HCT116 (cell line): ENCODE results near the gene HYI. TPM values are rescaled to one million over a fixed set of nuclear protein-coding genes. Genes with fewer than 3 reads are reported as not detected.
A peak's percentile ranks its signal among the peaks of the same experiment; 100 is the strongest.
"Not testable (repeated sequence)": the region's sequence is repeated elsewhere in the genome, so short reads cannot be mapped to it uniquely, and the experiment has no call there.

Experiments used
- ATAC-seq: fragments of 200-7000 bp; cut with Tn5 transposase; 2 replicates; pipeline ENCODE4 v1.9.1; 2020; ENCODE audit warnings: mild to moderate bottlenecking, moderate library complexity
- BruUV-seq: library from RNA; stranded (reverse); fragments of 400-500 nt; replicated peaks from 2 replicates; lab custom pipeline; 2021; lab: Mats Ljungman, UMichigan
- CTCF ChIA-PET: fragments of 300-600 bp; sonication (Branson Sonifier 250); formaldehyde crosslinking; loops from one replicate; lab custom pipeline; 2021; ENCODE audit warnings: antibody characterized with exemption; lab: Charles Lee
- POLR2A ChIA-PET: fragments of 300-600, 350-600 bp; sonication (Branson Sonifier 250); formaldehyde crosslinking; loops from one replicate; lab custom pipeline; 2021; ENCODE audit warnings: antibody characterized with exemption; lab: Charles Lee
- RAD21 ChIA-PET, 2 experiments: fragments of 300-600 bp; sonication (Branson Sonifier 250); formaldehyde crosslinking; loops; one replicate each; lab custom pipeline; 2023; ENCODE audit warnings: low total read pairs in 2 of 2; ENCODE audit not compliant: uncharacterized antibody in 2 of 2, unreplicated experiment in 2 of 2, low non-redundant PET in 1 of 2; lab: Charles Lee
- DNase-seq: peaks from one replicate; pipeline ENCODE4 v3.0.0-alpha.2; 2010; ENCODE audit warnings: low read depth, low spot score
- H2AFZ ChIP-seq: fragments of 200-600 bp; shearing (Covaris generic), sonication (generic); 2 replicates; pipeline ENCODE4 v1.6.1; 2017; ENCODE audit warnings: low read depth, mixed run types, mixed read lengths, antibody characterized with exemption, low read length; ENCODE audit not compliant: poor library complexity, severe bottlenecking
- H3K27ac ChIP-seq: 2 replicates; pipeline ENCODE4 v1.5.1; 2012; ENCODE audit warnings: low read depth, low read length
- H3K27me3 ChIP-seq: fragments of 200-600 bp; sonication (generic); 2 replicates; pipeline ENCODE4 v1.6.1; 2016; ENCODE audit warnings: mixed run types, low read length, mixed read lengths; ENCODE audit not compliant: insufficient read depth
- H3K36me3 ChIP-seq, 2 experiments: fragments of 200-500 bp in 1 of 2; fragments of 200-600 bp in 1 of 2; sonication (Bioruptor generic) in 1 of 2; sonication (generic) in 1 of 2; 2 replicates each; pipeline versions ENCODE4 v1.5.1 to v1.6.1; 2014 to 2016; ENCODE audit warnings: low read length in 2 of 2, inconsistent platforms in 1 of 2, mixed read lengths in 1 of 2, mixed run types in 1 of 2; ENCODE audit not compliant: insufficient read depth in 2 of 2, control insufficient read depth in 1 of 2
- H3K4me1 ChIP-seq, 2 experiments: fragments of 200-600 bp in 1 of 2; sonication (generic) in 1 of 2; 2 replicates each; pipeline versions ENCODE4 v1.5.1 to v1.6.1; 2012 to 2017; ENCODE audit warnings: low read length in 2 of 2, inconsistent platforms in 1 of 2, mild to moderate bottlenecking in 1 of 2, mixed read lengths in 1 of 2, mixed run types in 1 of 2, moderate library complexity in 1 of 2; ENCODE audit not compliant: insufficient read depth in 2 of 2, control insufficient read depth in 1 of 2
- H3K4me2 ChIP-seq: fragments of 200-600 bp; sonication (generic); 2 replicates; pipeline ENCODE4 v1.6.1; 2017; ENCODE audit warnings: mixed run types, low read length, mixed read lengths
- H3K4me3 ChIP-seq, 2 experiments: fragments of 200-600 bp in 1 of 2; sonication (generic) in 1 of 2; replicated peaks in 1 of 2; 2 replicates each; pipeline ENCODE4 v1.5.1; 2011 to 2016; ENCODE audit warnings: low read length in 2 of 2, control low read depth in 1 of 2, low read depth in 1 of 2, mild to moderate bottlenecking in 1 of 2, mixed read lengths in 1 of 2, mixed run types in 1 of 2
- H3K79me2 ChIP-seq: fragments of 200-600 bp; sonication (generic); 2 replicates; pipeline ENCODE4 v1.6.1; 2017; ENCODE audit warnings: mild to moderate bottlenecking, mixed run types, low read length, moderate library complexity, mixed read lengths; ENCODE audit not compliant: insufficient read depth
- H3K9ac ChIP-seq: fragments of 200-600 bp; sonication (generic); 2 replicates; pipeline ENCODE4 v1.6.1; 2016; ENCODE audit warnings: low read length, mixed read lengths
- H3K9me2 ChIP-seq: fragments of 200-600 bp; sonication (generic), shearing (Covaris generic); 2 replicates; pipeline ENCODE4 v1.6.1; 2017; ENCODE audit warnings: mixed run types, mild to moderate bottlenecking, moderate library complexity; ENCODE audit not compliant: insufficient read depth
- H3K9me3 ChIP-seq, 2 experiments: fragments of 200-500 bp in 1 of 2; fragments of 200-600 bp in 1 of 2; sonication (Bioruptor generic) in 1 of 2; sonication (generic) in 1 of 2; 2 replicates each; pipeline ENCODE4 v1.6.1; 2014 to 2017; ENCODE audit warnings: low read length in 2 of 2, mixed read lengths in 2 of 2, inconsistent platforms in 1 of 2, low read depth in 1 of 2, mild to moderate bottlenecking in 1 of 2, mixed run types in 1 of 2, moderate library complexity in 1 of 2; ENCODE audit not compliant: control insufficient read depth in 1 of 2, insufficient read depth in 1 of 2
- H4K20me1 ChIP-seq: fragments of 200-600 bp; sonication (generic), shearing (Covaris generic); 2 replicates; pipeline ENCODE4 v1.6.1; 2017; ENCODE audit warnings: mixed run types, mild to moderate bottlenecking, moderate library complexity; ENCODE audit not compliant: insufficient read depth
- CBX3 ChIP-seq: IDR thresholded peaks from 2 replicates; pipeline ENCODE4 v1.6.1; 2012; ENCODE audit warnings: low read depth
- CEBPB ChIP-seq: IDR thresholded peaks from 2 replicates; pipeline ENCODE4 v1.6.1; 2012; ENCODE audit warnings: low read depth
- EGR1 ChIP-seq: IDR thresholded peaks from 2 replicates; pipeline ENCODE4 v1.6.1; 2012; ENCODE audit warnings: low read depth
- ELF1 ChIP-seq: IDR thresholded peaks from 2 replicates; pipeline ENCODE4 v1.6.1; 2012; ENCODE audit warnings: low read depth, borderline replicate concordance
- FOSL1 ChIP-seq: IDR thresholded peaks from 2 replicates; pipeline ENCODE4 v1.6.1; 2012; ENCODE audit warnings: low read depth
- JUND ChIP-seq: IDR thresholded peaks from 2 replicates; pipeline ENCODE4 v1.6.1; 2012
- SP1 ChIP-seq: IDR thresholded peaks from 2 replicates; pipeline ENCODE4 v1.6.1; 2012; ENCODE audit warnings: low read depth
- SRF ChIP-seq: IDR thresholded peaks from 2 replicates; pipeline ENCODE4 v1.6.1; 2012; ENCODE audit warnings: low read depth
- TCF7L2 ChIP-seq: IDR thresholded peaks from 2 replicates; pipeline ENCODE4 v1.7.0; 2011; ENCODE audit warnings: borderline replicate concordance, inconsistent platforms; ENCODE audit not compliant: insufficient read depth, insufficient read length; ENCODE audit errors: extremely low read depth
- intact Hi-C: fragments of 100-400 bp; cut with micrococcal nuclease; formaldehyde crosslinking; loops from 2 replicates; pipeline ENCODE4 v1.10.0; 2022
- total RNA-seq: library from RNA; stranded (reverse); gene quantifications from one replicate; pipeline ENCODE4 v1.2.1, GENCODE V29; 2021; ENCODE audit not compliant: unreplicated experiment
- TF ChIP-seq, protein P1 (sequence below): IDR thresholded peaks from 2 replicates; pipeline ENCODE4 v1.6.1; 2012
- TF ChIP-seq, protein P2 (sequence below): IDR thresholded peaks from 2 replicates; pipeline ENCODE4 v1.6.1; 2012
- TF ChIP-seq, protein P3 (sequence below), 3 experiments: fragments of 200-600 bp in 1 of 3; sonication (generic) in 1 of 3; IDR thresholded peaks in 2 of 3; conservative IDR thresholded peaks in 1 of 3; 2 replicates each; pipeline ENCODE4 v1.5.1; 2012 to 2017; ENCODE audit warnings: low read depth in 2 of 3, low read length in 2 of 3, antibody characterized with exemption in 1 of 3, borderline replicate concordance in 1 of 3, control low read depth in 1 of 3, mild to moderate bottlenecking in 1 of 3, mixed read lengths in 1 of 3, mixed run types in 1 of 3, moderate library complexity in 1 of 3; ENCODE audit not compliant: insufficient read depth in 1 of 3
- TF ChIP-seq, protein P4 (sequence below): IDR thresholded peaks from 2 replicates; pipeline ENCODE4 v1.6.1; 2012; ENCODE audit warnings: low read depth

The HYI gene
- total RNA-seq, 1 experiment from 2014 or later: 13.9 TPM

DNA sequence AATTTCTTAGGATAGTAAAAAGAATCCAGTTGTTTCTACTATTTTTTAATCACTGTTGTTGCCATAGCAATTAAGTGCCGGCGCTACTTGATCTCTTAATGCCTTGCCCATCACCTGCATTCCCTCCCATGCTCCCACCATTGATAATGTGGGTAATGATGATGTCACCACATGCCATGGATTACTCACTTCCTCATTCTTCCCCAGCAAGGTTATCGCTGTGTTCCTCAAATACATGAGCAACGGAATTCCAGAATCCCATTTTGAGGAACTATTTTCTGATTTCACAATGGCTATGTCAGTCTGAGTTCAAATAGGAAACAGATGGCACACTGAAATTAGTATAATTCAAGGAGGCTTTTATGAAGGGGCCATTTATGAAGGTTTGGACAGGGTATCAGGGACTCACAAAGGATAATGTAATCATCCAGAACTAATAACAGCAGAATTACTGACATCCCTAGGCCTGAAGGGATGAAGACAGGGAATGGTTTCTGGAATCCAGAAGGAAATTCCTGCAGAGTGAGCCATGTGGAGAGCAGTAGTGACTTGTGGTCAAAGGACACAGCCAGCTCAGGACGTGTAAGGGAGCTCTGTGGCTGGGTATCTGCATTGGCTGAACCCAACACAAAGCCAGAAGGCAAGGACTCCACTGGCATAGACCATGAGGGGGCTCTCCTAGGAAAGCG is 18.9 kb upstream of the HYI start:
- peak overlapping the region; percentile 80 for H3K27ac ChIP-seq
- H2AFZ ChIP-seq, H3K9me3 ChIP-seq, H3K36me3 ChIP-seq, H3K27me3 ChIP-seq, CTCF ChIA-PET, H3K79me2 ChIP-seq, RAD21 ChIA-PET, H4K20me1 ChIP-seq, intact Hi-C loops, H3K9me2 ChIP-seq: not testable (repeated sequence)
- peak overlapping the region; percentile 60 for H3K4me2 ChIP-seq
- peak; percentile 59 for TF ChIP-seq TCF7L2
- TF ChIP-seq CBX3: peak; percentile 41; the same call in 1 of the 2 replicates
- TF ChIP-seq CEBPB: peak; percentile 80
- peak; percentile 62 for TF ChIP-seq JUND
- TF ChIP-seq, protein P1, sequence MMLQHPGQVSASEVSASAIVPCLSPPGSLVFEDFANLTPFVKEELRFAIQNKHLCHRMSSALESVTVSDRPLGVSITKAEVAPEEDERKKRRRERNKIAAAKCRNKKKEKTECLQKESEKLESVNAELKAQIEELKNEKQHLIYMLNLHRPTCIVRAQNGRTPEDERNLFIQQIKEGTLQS: peak; percentile 70
- peak; percentile 84 for TF ChIP-seq FOSL1
- TF ChIP-seq SP1: peak; percentile 66; the same call in 1 of the 2 replicates
- TF ChIP-seq, protein P2, sequence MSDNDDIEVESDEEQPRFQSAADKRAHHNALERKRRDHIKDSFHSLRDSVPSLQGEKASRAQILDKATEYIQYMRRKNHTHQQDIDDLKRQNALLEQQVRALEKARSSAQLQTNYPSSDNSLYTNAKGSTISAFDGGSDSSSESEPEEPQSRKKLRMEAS: peak; percentile 72
- TF ChIP-seq EGR1: 0 out of 2 replicates have a peak, but pooled peaks have one; percentile 5
- TF ChIP-seq ELF1: peak; percentile 61
- DNase-seq: peak; percentile 72
- peaks cover 28 to 70% of the 10 kb centered on the region in 2 experiments for H3K4me1 ChIP-seq
- peak overlapping the region; percentile 60 for H3K9ac ChIP-seq
- ATAC-seq: peak; percentile 79
- POLR2A ChIA-PET: interaction anchor here (0.5 kb wide), 2 partner anchors 9 to 234 kb away, joined by 3 read pairs; no protein-coding TSS in a partner anchor
- peak overlapping the region in 1 of 2 experiments; percentile 31; a peak in 2 of 4 replicates for H3K4me3 ChIP-seq
- BruUV-seq: TSS peak; percentile 91

DNA sequence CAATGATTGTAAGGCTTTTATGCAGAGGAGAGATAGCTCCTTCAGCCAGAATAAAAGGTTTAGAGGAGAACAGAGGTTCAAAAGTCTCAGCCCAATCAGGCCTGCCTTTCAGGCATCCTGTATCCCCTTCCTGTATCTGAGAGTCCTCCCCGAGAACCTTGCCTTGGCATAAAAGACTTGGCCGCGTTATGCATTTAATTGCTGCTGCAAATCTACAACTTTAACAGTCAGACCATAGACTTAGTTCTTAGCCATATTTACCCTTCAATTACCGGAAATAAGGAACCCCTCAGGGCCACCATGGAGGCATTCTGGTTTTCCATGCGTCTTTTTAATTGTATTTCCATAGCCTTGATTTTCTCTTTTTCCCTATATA is 18.3 kb upstream of the HYI start:
- ATAC-seq: no peak
- POLR2A ChIA-PET: no interaction called here
- Histone ChIP-seq H3K9me3 (no peaks in the 10 kb centered on the region), H3K4me3 (no peak overlapping the region), H3K79me2 (no peaks in the 10 kb centered on the region), H3K4me1 (peaks cover 28 to 65% of the 10 kb centered on the region in 2 experiments), H3K36me3 (no peaks in the 10 kb centered on the region), H3K9me2 (no peaks in the 10 kb centered on the region), H4K20me1 (no peaks in the 10 kb centered on the region), H2AFZ (no peak overlapping the region), H3K27me3 (no peaks in the 10 kb centered on the region), H3K27ac (peak overlapping the region; percentile 80; the same call in 1 of the 2 replicates), H3K9ac (peak overlapping the region; percentile 60), H3K4me2 (peak overlapping the region; percentile 60)
- intact Hi-C loops: no loop called here
- TSS peak; percentile 70 for BruUV-seq
- DNase-seq: no peak
- RAD21 ChIA-PET: no interaction called here
- CTCF ChIA-PET: no interaction called here
- TF ChIP-seq, protein P2: no peak
- TF ChIP-seq, protein P3, sequence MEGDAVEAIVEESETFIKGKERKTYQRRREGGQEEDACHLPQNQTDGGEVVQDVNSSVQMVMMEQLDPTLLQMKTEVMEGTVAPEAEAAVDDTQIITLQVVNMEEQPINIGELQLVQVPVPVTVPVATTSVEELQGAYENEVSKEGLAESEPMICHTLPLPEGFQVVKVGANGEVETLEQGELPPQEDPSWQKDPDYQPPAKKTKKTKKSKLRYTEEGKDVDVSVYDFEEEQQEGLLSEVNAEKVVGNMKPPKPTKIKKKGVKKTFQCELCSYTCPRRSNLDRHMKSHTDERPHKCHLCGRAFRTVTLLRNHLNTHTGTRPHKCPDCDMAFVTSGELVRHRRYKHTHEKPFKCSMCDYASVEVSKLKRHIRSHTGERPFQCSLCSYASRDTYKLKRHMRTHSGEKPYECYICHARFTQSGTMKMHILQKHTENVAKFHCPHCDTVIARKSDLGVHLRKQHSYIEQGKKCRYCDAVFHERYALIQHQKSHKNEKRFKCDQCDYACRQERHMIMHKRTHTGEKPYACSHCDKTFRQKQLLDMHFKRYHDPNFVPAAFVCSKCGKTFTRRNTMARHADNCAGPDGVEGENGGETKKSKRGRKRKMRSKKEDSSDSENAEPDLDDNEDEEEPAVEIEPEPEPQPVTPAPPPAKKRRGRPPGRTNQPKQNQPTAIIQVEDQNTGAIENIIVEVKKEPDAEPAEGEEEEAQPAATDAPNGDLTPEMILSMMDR (IDR thresholded peaks at IDR 0.05 in 2 of 3, conservative IDR thresholded peaks at IDR 0.05 in 1 of 3; ENCODE audit: borderline replicate concordance in 1 of 3, insufficient read depth in 1 of 3, low read depth in 2 of 3, low read length in 2 of 3): no peak
- TF ChIP-seq FOSL1 (no peak), SP1 (no peak), JUND (no peak), EGR1 (no peak), SRF (no peak)
- TF ChIP-seq, protein P4, sequence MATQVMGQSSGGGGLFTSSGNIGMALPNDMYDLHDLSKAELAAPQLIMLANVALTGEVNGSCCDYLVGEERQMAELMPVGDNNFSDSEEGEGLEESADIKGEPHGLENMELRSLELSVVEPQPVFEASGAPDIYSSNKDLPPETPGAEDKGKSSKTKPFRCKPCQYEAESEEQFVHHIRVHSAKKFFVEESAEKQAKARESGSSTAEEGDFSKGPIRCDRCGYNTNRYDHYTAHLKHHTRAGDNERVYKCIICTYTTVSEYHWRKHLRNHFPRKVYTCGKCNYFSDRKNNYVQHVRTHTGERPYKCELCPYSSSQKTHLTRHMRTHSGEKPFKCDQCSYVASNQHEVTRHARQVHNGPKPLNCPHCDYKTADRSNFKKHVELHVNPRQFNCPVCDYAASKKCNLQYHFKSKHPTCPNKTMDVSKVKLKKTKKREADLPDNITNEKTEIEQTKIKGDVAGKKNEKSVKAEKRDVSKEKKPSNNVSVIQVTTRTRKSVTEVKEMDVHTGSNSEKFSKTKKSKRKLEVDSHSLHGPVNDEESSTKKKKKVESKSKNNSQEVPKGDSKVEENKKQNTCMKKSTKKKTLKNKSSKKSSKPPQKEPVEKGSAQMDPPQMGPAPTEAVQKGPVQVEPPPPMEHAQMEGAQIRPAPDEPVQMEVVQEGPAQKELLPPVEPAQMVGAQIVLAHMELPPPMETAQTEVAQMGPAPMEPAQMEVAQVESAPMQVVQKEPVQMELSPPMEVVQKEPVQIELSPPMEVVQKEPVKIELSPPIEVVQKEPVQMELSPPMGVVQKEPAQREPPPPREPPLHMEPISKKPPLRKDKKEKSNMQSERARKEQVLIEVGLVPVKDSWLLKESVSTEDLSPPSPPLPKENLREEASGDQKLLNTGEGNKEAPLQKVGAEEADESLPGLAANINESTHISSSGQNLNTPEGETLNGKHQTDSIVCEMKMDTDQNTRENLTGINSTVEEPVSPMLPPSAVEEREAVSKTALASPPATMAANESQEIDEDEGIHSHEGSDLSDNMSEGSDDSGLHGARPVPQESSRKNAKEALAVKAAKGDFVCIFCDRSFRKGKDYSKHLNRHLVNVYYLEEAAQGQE: no peak
